GM18502 (cell line): ENCODE results near the gene MCM10.
"Not testable (repeated sequence)": the region's sequence is repeated elsewhere in the genome, so short reads cannot be mapped to it uniquely, and the experiment has no call there.

Source experiments
- ATAC-seq: cut with Tn5 transposase; IDR thresholded peaks from one replicate; pipeline ENCODE4 v1.9.1; 2021; ENCODE audit warnings: mild to moderate bottlenecking; ENCODE audit not compliant: unreplicated experiment, poor library complexity

The MCM10 gene

DNA sequence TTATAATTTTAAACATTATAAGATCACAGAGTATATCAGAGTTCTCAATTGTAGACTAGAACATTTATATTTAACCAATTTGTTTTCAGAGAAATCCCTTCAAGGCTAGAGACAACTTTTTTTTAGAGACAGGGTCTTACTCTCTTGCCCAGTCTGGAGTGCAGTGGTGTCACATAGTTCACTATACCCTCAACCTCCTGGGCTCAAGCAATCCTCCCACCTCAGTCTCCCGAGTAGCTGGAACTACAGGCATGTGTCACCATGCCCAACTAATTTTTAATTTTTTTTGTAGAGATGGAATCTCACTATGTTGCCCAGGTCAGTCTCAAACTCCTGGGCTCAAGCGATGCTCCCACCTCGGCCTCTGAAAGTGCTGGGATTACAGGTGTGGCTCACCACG lies 57.5 kb downstream of the MCM10 start:
- no peak for ATAC-seq

- ATAC-seq = no peak
Observed at GRCh38 chr10:13219685-13220670, 58.6 kb downstream of the MCM10 start.

- no peak for ATAC-seq
Observed at GRCh38 chr10:13221572-13221971, 60.2 kb downstream of the MCM10 start.

DNA sequence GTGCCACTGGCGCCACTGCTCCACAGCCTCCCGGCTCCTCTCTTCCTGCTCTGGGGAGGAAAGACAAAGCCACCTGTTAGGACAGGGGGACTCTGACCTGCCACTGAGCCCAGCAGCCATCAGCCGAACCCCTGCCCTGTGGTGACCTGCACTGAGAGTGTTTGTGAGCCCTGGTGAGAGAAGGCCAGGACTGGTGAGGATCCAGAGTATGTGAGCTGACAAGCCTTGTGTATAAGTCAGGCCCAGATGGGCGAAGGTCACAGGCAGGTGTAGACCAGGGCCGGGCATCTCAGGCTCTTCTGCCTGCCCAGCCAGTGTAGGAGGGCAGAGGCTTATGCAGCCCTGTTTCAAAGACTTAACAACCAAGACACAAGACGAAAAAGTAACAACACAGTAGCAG lies 60.8 kb downstream of the MCM10 start:
- no peak for ATAC-seq

GRCh38 chr10:13222566-13222965 lies 61.2 kb downstream of the MCM10 start:
- no peak for ATAC-seq

DNA sequence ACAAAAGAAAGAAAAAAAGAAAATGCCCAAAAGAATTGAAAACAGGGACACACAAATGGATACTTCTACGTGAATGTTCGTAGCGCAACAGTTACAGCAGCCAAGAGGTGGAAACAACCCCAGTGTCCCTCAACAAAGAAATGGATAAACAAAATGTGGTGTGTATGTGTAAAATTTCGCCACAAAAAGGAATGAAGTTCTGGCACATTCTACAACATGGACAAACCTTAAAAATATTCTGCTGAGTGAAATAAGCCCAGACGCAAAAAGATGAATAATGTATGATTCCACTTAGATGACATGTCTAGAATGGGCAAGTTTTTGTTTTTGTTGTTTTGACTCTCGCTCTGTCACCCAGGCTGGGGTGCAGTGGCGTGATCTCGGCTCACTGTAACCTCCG lies 61.9 kb downstream of the MCM10 start:
- no peak for ATAC-seq

DNA sequence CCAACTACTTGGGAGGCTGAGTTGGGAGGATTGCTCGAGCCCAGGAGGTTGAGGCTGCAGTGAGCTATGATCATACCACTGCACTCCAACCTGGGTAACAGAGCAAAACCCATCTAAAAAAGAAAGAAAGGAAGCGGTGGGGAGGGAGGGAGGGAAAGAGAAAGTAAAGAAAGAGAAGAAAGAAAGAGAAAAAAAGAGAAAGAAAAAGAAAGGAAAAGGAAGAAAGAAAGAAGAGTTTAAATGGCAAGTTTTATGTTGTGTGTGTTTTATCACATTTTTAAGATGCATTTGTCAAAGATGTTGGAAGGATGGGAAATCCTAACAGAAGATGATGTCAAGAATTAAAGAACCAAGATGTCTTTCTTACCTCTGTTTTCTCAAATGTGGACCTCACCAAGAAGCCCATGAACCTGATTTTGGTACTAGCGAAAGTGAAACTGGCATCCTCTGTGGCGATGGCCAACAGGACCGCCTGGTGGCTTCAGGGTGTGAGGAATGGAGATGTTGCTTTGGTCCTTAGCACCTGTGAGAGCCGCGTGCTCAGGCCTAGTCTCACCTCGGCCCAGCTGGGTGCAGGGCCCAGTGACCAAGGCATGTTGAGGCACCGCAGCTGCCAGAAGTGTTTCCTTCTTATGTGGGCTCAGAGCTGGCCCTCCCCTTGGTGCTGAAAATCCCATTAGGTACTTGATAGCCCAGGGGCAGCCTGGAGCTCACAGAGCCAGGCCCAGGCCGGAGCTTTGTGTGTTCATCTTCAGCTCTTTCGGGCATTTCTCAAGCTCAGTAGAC lies 63.0 kb downstream of the MCM10 start:
- ATAC-seq = no peak

DNA sequence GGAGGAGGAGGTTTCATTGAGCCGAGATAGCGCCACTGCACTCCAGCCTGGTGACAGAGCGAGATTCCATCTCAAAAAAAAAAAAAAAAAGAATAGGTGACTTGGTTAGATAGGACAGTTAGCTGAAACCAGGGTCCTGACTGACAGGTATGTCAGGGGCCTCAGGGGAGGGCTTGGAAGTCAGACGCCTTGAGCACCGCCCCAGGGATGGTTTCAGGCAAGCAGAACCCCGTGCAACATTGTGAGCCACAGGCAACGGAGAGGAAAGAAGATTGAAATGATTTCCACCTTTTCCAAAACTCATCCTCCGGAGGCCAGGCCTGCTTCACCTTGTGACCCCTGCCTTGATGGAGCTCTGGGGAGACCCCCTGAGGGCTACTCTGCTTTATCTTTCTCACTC lies 64.2 kb downstream of the MCM10 start:
- ATAC-seq = no peak

DNA sequence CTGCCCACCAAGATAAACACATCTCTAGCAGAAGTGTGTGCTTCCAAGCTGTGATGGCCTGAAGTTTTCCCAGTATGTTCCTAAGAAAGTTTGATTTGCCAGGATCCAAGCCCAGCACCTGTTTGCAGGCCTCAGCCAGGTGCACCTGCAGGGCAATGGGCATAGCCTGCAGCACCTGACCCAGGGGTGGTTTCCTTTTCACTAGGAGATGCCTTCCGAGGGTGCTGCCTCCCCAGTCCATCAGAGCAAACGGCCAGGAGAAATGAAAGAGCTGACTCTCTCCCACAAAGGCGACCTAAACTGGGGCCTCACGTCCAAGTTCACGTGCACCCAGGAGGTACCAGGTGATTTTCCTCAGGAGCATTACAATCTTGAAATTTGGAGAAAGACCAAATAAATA lies 65.7 kb downstream of the MCM10 start:
- ATAC-seq = no peak

DNA sequence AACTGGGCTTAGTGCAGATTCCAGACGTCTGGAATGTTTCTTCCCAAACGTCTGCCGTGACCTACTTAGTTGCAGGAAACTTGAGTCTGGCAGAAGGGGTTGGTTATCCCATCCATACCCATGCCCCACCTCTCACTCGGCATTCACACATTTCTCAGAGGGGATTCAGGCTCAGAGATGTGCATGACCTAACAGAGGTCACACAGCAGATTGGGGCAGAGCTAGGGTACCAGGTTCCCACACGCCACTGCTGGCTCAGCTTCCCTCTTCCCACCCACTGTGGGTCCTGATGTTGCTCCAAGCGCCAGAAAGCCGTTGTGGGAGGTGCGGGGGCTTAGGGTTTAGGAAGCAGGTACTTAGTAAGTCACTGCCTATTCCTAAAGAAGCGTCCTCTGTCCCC lies 69.8 kb downstream of the MCM10 start:
- ATAC-seq = no peak

DNA sequence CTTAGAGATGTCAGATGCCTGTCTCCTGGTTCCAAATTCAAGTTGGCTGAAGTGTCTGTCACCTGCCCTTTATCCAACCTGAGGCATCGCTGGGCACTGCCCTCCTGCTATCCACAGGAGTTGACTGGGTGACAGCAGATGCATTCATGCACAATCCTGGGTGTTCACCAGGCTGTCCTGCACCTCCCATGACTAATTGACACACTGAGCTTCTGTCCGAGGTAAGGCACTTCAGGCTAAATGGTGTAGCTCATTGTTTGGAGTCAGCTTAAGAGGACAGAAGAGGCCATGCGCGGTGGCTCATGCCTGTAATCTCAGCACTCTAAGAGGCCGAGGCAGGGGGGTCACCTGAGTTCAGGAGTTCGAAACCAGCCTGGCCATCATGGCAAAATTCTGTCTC lies 70.5 kb downstream of the MCM10 start:
- no peak for ATAC-seq

GRCh38 chr10:13233358-13233757 lies 72.0 kb downstream of the MCM10 start:
- no peak for ATAC-seq

DNA sequence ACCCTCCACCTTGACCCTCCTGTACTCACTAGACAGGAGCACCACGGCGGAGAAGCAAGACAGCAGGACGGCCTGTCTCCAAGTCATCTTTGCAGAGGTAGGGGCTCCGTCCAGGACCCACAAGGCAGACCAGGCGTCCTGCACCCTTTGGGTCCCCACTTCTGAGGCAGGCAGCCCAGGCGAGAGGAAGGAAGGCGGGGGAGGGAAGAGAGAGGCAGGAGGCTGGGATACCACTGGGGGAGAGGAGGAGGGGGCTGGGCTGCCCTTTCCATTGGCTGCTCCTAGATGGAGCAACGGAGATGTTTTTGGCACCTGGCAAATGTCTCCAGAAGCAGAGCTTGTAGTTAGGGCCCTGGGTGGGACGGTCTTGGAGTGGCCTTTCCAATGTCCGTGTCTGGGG lies 72.8 kb downstream of the MCM10 start, which contains the start of gene UCMA:
Gene UCMA, minus strand, starts transcription at position 203 of the 400 bp plus-strand sequence. Its CDS starts 116 bp downstream, at position 87.
- no peak for ATAC-seq

DNA sequence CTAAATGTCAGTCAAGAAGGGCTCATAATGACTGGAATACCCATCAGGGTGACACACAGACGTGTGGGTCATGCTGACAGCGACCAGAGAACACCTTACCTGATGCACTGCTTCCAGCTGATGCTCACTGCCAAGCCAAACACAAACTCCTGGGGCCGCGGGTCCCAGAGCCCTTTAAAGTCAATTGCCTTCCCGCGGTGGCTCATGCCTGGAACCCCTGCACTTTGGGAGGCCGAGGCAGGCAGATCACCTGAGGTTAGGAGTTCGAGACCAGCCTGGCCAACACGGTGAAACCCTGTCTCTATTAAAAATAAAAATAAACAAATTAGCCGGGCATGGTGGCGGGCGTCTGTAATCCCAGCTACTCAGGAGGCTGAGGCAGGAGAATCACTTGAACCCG lies 73.4 kb downstream of the MCM10 start:
- not testable (repeated sequence) for ATAC-seq

- no peak for ATAC-seq
Observed at GRCh38 chr10:13236638-13237037, 75.3 kb downstream of the MCM10 start.

GRCh38 chr10:13238271-13239077 lies 77.1 kb downstream of the MCM10 start:
- ATAC-seq = no peak

DNA sequence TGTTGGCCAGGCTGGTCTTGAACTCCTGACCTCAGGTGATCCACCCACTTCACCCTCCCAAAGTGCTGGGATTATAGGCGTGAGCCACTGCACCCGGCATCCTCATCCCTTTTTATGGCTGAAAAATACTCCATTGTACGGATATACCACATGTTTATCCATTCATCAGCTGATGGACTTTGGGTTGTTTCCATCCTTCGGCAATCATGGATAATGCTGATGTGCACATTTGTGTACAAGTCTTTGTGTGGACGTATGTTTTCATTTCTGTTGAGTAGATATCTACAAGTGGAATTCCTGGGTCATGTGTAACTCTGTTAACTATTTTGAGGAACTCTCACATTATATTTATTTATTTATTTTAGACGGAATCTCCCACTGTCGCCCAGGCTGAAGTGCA lies 78.6 kb downstream of the MCM10 start:
- ATAC-seq = no peak

DNA sequence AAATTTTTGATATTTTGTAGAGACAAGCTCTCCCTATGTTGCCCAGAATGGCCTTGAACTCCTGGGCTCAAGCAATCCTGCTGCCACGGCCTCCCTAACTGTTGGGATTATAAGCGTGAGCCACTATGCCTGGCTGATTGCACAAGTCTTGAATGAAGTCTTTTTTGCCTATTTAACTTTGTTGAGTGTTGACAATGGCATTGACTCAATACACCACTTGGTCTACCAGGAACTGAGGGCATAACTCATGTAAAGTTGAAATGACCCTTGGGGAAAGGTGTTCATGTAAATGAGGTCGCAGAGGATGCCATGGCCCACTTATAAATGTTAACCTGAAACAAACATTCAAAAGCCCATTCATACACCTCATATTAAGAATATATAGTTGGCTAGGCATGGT lies 80.3 kb downstream of the MCM10 start:
- no peak for ATAC-seq

- not testable (repeated sequence) for ATAC-seq
Observed at GRCh38 chr10:13242260-13242659, 80.9 kb downstream of the MCM10 start.

GRCh38 chr10:13247246-13247645 lies 85.9 kb downstream of the MCM10 start:
- ATAC-seq = no peak
